ENCODE measurements around the gene ABCG4.
"Not testable (repeated sequence)": the region's sequence is repeated elsewhere in the genome, so short reads cannot be mapped to it uniquely, and the experiment has no call there.

The ABCG4 gene

DNA sequence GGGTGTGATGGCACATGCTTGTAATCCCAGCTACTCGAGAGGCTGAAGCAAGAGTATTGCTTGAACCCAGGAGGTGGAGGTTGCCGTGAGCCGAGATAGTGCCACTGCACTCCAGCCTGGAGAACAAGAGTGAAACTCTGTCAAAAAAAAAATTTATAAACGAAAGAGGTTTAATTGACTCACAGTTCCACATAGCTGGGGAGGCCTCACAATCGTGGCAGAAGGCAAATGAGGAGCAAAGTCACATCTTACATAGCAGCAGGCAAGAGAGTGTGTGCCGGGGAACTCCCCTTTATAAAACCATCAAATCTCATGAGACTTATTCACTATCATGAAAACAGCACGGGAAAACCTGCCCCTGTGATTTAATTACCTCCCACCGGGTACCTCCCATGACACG lies 35.5 kb downstream of the ABCG4 start:
- DNase-seq (ENCODE audit: low spot score): not testable (repeated sequence)

- no peak for DNase-seq (ENCODE audit: low spot score)
Observed at GRCh38 chr11:119185981-119186634, 37.3 kb downstream of the ABCG4 start.

DNA sequence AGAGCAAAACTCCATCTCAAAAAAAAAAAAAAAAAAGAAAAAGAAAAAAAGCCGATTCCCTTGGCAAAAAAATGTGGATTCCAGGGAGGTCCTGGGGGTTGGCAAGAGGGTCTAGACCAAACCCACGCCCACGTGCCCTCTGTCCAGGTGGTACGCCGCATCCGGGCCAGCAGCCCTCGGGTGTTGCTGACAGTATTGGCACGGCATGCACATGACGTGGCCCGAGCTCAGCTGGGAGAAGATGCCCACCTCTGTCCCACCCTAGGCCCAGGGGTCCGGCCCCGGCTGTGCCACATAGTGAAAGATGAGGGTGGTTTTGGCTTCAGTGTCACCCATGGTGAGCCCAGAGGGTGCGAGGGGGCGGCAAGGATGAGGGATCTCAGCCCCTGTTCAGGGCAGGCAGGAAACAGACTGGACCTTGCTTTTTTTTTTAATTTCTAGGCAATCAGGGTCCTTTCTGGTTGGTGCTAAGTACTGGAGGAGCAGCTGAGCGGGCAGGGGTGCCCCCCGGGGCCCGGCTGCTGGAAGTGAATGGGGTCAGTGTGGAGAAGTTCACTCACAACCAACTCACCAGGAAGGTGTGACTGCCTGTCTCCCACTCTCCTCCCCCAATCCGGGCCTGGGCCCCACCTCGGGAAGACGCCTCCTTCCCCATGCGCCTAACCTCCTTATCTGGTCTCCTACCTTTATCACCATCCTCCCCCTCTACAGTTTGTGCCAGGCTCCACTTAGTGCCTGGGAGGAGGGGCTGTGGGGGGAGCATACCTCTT lies 38.5 kb downstream of the ABCG4 start:
- DNase-seq (ENCODE audit: low spot score): no peak

GRCh38 chr11:119188067-119188466 lies 39.2 kb downstream of the ABCG4 start:
- DNase-seq (ENCODE audit: low spot score): no peak

DNA sequence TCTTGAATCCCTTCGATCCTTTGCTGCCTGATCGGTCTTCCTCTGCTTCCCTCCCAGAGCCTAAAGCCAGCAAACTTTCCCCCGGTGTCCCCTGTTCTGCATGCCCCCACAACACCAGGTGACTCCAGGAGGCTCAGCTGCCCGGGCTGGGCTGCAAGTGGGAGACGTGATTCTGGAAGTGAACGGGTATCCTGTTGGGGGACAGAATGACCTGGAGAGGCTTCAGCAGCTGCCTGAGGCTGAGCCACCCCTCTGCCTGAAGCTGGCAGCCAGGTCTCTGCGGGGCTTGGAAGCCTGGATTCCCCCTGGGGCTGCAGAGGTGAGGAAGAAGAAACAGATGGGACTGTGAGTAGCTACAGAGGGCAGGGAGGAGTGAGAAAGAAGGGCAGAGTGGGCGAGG lies 40.0 kb downstream of the ABCG4 start:
- DNase-seq (ENCODE audit: low spot score): no peak

GRCh38 chr11:119189393-119189792 lies 40.5 kb downstream of the ABCG4 start:
- no peak for DNase-seq (ENCODE audit: low spot score)

DNA sequence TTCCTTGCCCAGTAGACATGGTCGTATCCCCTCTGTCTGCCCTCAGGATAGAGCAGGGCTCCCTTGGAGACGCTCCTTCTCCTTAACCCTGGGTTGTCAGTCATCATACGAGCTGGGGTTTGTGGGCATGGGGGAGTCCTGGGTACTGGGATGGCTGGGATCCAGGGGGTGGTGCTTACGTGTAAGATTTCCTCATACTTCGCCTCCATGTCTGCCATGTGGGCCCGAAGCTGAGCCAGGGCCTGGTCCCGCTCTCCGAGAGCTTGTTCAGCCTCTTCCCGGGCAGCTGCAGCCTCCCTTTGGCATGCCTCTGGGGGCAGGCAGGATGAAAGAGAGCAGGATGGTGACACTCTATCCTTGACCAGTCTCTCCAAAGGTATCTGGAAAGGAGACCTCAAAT lies 41.7 kb downstream of the ABCG4 start:
- DNase-seq (ENCODE audit: low spot score): no peak

DNA sequence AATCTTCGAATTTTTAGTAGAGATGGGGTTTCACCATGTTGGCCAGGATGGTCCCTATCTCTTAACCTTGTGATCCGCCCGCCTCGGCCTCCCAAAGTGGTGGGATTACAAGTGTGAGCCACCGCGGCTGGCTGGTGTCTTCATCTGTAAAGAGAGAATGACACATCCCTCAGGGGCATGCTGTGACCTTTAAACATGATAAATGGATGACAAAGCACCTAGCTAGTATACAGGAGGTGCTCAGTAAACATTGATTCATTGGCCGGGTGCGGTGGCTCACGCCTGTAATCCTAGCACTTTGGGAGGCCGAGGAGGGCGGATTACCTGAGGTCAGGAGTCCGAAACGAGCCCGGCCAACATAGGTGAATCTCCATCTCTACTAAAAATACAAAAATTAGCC lies 42.4 kb downstream of the ABCG4 start:
- DNase-seq (ENCODE audit: low spot score): not testable (repeated sequence)

GRCh38 chr11:119192111-119192510 lies 43.3 kb downstream of the ABCG4 start:
- no peak for DNase-seq (ENCODE audit: low spot score)

GRCh38 chr11:119193001-119193400 lies 44.1 kb downstream of the ABCG4 start:
- no peak for DNase-seq (ENCODE audit: low spot score)

DNA sequence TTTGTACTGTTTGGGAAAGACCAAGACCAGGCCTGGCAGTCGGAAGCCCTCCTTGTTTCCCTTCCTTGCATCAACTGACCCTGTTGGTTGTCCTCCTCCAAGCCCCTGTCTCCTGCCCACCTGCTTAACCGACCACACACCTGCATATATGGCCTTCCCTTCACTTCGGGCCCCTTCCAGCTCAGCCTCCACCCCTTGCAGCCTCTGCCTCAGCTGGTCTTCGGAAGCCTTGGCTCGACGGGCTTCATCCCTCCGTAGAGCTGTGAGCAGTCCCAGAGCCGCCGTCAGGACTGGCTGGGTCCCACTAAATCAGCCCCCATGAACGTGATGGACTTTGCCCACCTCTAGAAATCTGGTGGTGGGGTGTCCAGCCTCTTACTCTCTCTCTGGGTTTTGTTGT lies 44.8 kb downstream of the ABCG4 start:
- no peak for DNase-seq (ENCODE audit: low spot score)

DNA sequence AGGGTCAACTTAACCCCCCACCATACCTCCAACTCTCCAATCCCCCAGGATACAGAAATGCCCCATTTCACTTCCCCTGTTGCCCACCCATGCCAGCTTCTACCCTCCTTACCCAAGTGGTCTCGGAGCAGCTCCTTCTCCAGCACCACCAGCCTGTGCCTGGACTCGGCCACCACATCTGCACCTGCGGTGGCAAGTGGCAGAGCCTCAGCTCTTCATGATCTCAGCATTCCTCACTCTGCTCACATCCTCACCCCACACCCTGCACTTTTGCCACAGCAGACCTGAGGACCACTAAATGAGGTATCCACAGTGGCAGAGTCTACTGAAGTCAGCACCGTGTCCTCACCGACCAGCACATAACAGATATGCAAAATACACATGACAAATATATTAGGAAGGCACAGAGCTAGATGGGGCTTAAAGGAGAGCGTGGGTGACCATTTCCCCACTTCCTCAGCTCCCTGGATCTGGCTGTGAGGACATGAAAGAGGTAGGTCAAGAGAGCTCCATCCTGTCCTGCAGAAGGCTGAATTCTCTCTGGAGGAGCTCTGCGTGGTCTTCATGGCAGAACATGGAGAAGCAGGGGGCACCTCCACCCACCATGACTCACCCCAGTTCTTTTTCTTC lies 46.1 kb downstream of the ABCG4 start:
- no peak for DNase-seq (ENCODE audit: low spot score)

- no peak for DNase-seq (ENCODE audit: low spot score)
Observed at GRCh38 chr11:119195680-119196079, 46.8 kb downstream of the ABCG4 start.

DNA sequence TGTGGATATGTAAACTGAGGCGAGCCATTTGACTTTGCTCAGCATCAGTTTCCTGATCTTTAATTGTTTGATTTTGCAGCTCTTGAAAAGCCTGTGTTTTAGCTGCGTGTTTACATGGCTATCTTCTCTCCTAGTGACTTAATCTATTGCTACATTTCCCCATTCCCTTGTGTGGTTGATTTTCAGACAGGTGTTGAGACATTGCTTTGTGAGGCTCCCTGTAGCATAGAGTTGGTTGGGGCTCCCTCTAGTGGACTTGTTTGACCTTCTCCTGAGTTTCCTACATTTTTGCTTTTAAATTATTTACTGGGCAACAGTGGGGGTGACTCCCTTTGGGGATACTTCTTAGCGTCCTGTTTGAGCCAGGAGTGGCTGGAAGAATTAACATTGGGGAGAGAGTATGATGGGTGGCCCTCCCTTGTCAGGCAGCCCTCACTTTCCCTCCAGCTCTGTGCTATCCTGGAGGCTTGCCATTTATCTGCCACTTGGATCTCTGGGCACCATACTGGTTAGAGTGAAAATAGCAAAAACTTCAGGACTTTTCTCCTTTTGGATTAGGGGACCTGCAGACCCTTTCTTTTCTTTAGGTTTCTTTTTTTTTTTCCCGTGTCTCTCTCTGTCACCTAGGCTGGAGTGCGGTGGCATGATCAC lies 48.1 kb downstream of the ABCG4 start:
- DNase-seq (ENCODE audit: low spot score): peak; percentile 30

DNA sequence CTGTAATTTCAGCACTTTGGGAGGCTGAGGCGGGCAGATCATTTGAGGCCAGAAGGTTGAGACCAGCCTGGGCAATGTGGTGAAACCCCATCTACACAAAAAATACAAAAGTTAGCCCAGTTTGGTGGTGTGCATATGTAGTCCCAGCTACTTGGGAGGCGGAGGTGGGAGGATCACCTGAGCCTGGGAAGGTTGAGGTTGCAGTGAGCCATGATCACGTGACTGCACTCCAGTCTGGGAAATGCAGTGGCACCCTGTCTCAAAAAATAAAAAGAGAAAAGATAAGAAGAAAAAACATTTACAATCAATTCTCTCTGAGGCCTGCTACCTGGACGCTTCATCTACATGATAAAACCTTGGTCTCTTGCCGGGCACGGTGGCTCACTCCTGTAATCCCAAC lies 50.1 kb downstream of the ABCG4 start:
- DNase-seq (ENCODE audit: low spot score): peak; percentile 18

DNA sequence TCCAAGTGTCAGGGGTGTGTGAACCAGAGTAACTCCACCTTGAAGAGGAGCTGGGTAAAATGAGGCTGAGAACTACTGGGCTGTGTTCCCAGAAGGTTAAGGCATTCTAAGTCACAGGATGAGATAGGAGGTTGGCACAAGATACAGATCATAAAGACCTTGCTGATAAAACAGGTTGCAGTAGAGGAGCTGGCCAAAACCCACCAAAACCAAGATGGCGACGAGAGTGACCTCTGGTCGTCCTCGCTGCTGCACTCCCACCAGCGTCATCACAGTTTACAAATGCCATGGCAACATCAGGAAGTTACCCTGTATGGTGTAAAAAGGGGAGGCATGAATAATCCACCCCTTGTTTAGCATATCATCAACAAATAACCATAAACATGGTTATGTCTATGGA lies 52.4 kb downstream of the ABCG4 start:
- DNase-seq (ENCODE audit: low spot score): not testable (repeated sequence)

GRCh38 chr11:119202554-119202953 lies 53.7 kb downstream of the ABCG4 start:
- DNase-seq (ENCODE audit: low spot score): peak; percentile 12

DNA sequence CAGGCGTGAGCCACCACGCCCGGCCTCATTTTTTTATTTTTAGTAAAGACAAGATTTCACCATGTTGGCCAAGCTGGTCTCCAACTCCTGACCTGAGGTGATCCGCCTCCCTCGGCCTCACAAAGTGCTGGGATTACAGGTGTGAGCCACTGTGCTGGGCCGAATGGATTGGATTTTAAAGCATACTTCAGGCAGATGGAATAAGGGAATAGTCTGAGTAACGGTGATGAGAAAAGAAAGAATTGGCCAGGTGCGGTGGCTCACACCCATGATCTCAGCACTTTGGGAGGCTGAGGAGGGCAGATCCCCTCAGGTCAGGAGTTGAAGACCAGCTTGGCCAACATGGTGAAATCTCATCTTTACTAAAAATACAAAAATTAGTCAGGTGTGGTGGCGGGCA lies 55.2 kb downstream of the ABCG4 start:
- no peak for DNase-seq (ENCODE audit: low spot score)

GRCh38 chr11:119205080-119205479 lies 56.2 kb downstream of the ABCG4 start:
- DNase-seq (ENCODE audit: low spot score): no peak

GRCh38 chr11:119205574-119206510 lies 57.0 kb downstream of the ABCG4 start, which contains the start of gene CBL:
TSS of gene CBL (plus strand) at chr11:119206339. CDS start at chr11:119206418, 79 bp downstream.
- peak; percentile 98 for DNase-seq (ENCODE audit: low spot score)
